Naive thymus-derived CD4-positive, alpha-beta T cell (primary cell): Measurements from ENCODE around the gene CDKAL1. TPM values are rescaled to one million over a fixed set of nuclear protein-coding genes. Genes with fewer than 3 reads are reported as not detected.

Source experiments
- ATAC-seq: fragments of 150-1000 bp; cut with Tn5 transposase; 2 replicates; pipeline ENCODE4 v1.10.0; 2021; ENCODE audit warnings: mild to moderate bottlenecking, moderate library complexity
- CTCF ChIA-PET: fragments of 350-600 bp; sonication (Branson Sonifier 250); formaldehyde crosslinking; loops from one replicate; lab custom pipeline; 2021; ENCODE audit warnings: antibody characterized with exemption; lab: Charles Lee
- POLR2A ChIA-PET: fragments of 350-600 bp; sonication (Branson Sonifier 250); formaldehyde crosslinking; loops from one replicate; lab custom pipeline; 2021; ENCODE audit warnings: antibody characterized with exemption, inconsistent platforms; lab: Charles Lee
- DNase-seq, 9 donors: peaks; one replicate each; pipeline versions ENCODE4 v3.0.0 to v3.0.0-alpha.2; 2020 to 2022; ENCODE audit warnings: mixed read lengths in 1 of 9
- H3K27ac ChIP-seq: one replicate; pipeline ENCODE4 v1.7.0; 2013; ENCODE audit warnings: mild to moderate bottlenecking, low read depth, low read length, moderate library complexity
- H3K27me3 ChIP-seq, 2 donors: one replicate each; pipeline ENCODE4 v1.7.0; 2013; ENCODE audit warnings: low read length in 2 of 2, mild to moderate bottlenecking in 2 of 2, moderate library complexity in 2 of 2; ENCODE audit not compliant: control insufficient read depth in 2 of 2, insufficient read depth in 2 of 2
- H3K36me3 ChIP-seq, 3 experiments: 1 replicate in 2 of 3; 2 replicates in 1 of 3; pipeline ENCODE4 v1.7.0; 2013; ENCODE audit warnings: low read length in 3 of 3, mild to moderate bottlenecking in 3 of 3, moderate library complexity in 1 of 3; ENCODE audit not compliant: insufficient read depth in 3 of 3, control insufficient read depth in 2 of 3
- H3K4me1 ChIP-seq, 2 donors: one replicate each; pipeline ENCODE4 v1.7.0; 2013; ENCODE audit warnings: low read length in 2 of 2, mild to moderate bottlenecking in 2 of 2, moderate library complexity in 1 of 2; ENCODE audit not compliant: control insufficient read depth in 2 of 2, insufficient read depth in 2 of 2
- H3K4me3 ChIP-seq: 2 replicates; pipeline ENCODE4 v1.7.0; 2013; ENCODE audit warnings: mild to moderate bottlenecking, low read length
- H3K9me3 ChIP-seq, 3 experiments: 1 replicate in 2 of 3; 2 replicates in 1 of 3; pipeline ENCODE4 v1.7.0; 2013; ENCODE audit warnings: low read length in 3 of 3; ENCODE audit not compliant: control insufficient read depth in 2 of 3
- H3K27ac Mint-ChIP-seq, 9 donors: one replicate each; pipeline ENCODE4 v1.8.0; 2020 to 2022; ENCODE audit warnings: mixed read lengths in 9 of 9, mild to moderate bottlenecking in 8 of 9, moderate library complexity in 5 of 9, inconsistent platforms in 2 of 9
- H3K27me3 Mint-ChIP-seq, 5 donors: one replicate each; pipeline ENCODE4 v1.8.0; 2021 to 2022; ENCODE audit warnings: mixed read lengths in 5 of 5, mild to moderate bottlenecking in 1 of 5
- H3K36me3 Mint-ChIP-seq, 5 donors: one replicate each; pipeline ENCODE4 v1.8.0; 2020 to 2022; ENCODE audit warnings: mixed read lengths in 5 of 5, mild to moderate bottlenecking in 3 of 5, inconsistent platforms in 1 of 5
- H3K4me1 Mint-ChIP-seq, 7 donors: one replicate each; pipeline ENCODE4 v1.8.0; 2020 to 2022; ENCODE audit warnings: mixed read lengths in 7 of 7, mild to moderate bottlenecking in 3 of 7, inconsistent platforms in 1 of 7
- H3K4me3 Mint-ChIP-seq, 10 donors: one replicate each; pipeline ENCODE4 v1.8.0; 2020 to 2022; ENCODE audit warnings: mild to moderate bottlenecking in 10 of 10, mixed read lengths in 10 of 10, moderate library complexity in 6 of 10, inconsistent platforms in 2 of 10
- H3K9me3 Mint-ChIP-seq, 11 donors: one replicate each; pipeline ENCODE4 v1.8.0; 2020 to 2022; ENCODE audit warnings: mixed read lengths in 11 of 11, mild to moderate bottlenecking in 4 of 11, inconsistent platforms in 1 of 11, moderate library complexity in 1 of 11
- intact Hi-C, 2 donors: fragments of 100-400 bp; cut with micrococcal nuclease; formaldehyde crosslinking; loops; one replicate each; pipeline ENCODE4 v1.15.1; 2023
- polyA plus RNA-seq, 2 donors: library from polyadenylated mRNA; unstranded; fragments of 300-500 nt; fragmentation: Illumina TruSeq; gene quantifications; one replicate each; pipeline ENCODE4 v1.2.3, GENCODE V29; 2021
- total RNA-seq, 6 experiments: library from RNA in 5 of 6; stranded (reverse) in 5 of 6; gene quantifications; 1 replicate in 5 of 6; 2 replicates in 1 of 6; pipeline ENCODE4 v1.2.3 and lab custom pipeline; 2021 to 2026

Gene CDKAL1
- total and polyA plus RNA-seq, 7 experiments from 2014 or later = 23.6 to 35.8 (median 29.8) TPM

GRCh38 chr6:20997143-20997769 is 463.0 kb downstream of the CDKAL1 start:
- ChIA-PET CTCF (no interaction called here), POLR2A (no interaction called here)
- no peak for DNase-seq
- H3K36me3 Mint-ChIP-seq = peaks cover 13 to 74% (median 55%) of the 10 kb centered on the region in 5 donors
- H3K27ac Mint-ChIP-seq = no peak overlapping the region
- ATAC-seq = no peak
- Histone ChIP-seq H3K36me3 (peaks cover 0 to 7% (median 0%) of the 10 kb centered on the region in 3 experiments), H3K4me1 (no peaks in the 10 kb centered on the region), H3K27ac (no peak overlapping the region), H3K4me3 (no peak overlapping the region), H3K9me3 (no peaks in the 10 kb centered on the region), H3K27me3 (no peaks in the 10 kb centered on the region)
- intact Hi-C loops = no loop called here
- no peaks in the 10 kb centered on the region for H3K27me3 Mint-ChIP-seq
- H3K4me1 Mint-ChIP-seq = peaks cover 0 to 4% (median 1%) of the 10 kb centered on the region in 7 donors
- peaks cover 0 to 4% (median 0%) of the 10 kb centered on the region in 11 donors for H3K9me3 Mint-ChIP-seq
- no peak overlapping the region for H3K4me3 Mint-ChIP-seq

GRCh38 chr6:20997770-20998147 is 463.5 kb downstream of the CDKAL1 start:
- no peaks in the 10 kb centered on the region for H3K9me3 ChIP-seq
- Mint-ChIP-seq H3K4me3 (no peak overlapping the region), H3K27ac (no peak overlapping the region), H3K36me3 (peaks cover 13 to 77% (median 60%) of the 10 kb centered on the region in 5 donors), H3K9me3 (peaks cover 0 to 4% (median 0%) of the 10 kb centered on the region in 11 donors), H3K4me1 (peaks cover 0 to 4% (median 1%) of the 10 kb centered on the region in 7 donors), H3K27me3 (no peaks in the 10 kb centered on the region)
- H3K27ac ChIP-seq = no peak overlapping the region
- no peaks in the 10 kb centered on the region for H3K27me3 ChIP-seq
- intact Hi-C loops = no loop called here
- no peaks in the 10 kb centered on the region for H3K4me1 ChIP-seq
- DNase-seq = no peak
- no peak overlapping the region for H3K4me3 ChIP-seq
- ATAC-seq = no peak
- CTCF ChIA-PET = no interaction called here
- H3K36me3 ChIP-seq = peaks cover 0 to 7% (median 0%) of the 10 kb centered on the region in 3 experiments
- POLR2A ChIA-PET = no interaction called here

GRCh38 chr6:20998748-20999448 is 464.6 kb downstream of the CDKAL1 start:
- no peaks in the 10 kb centered on the region for H3K27me3 ChIP-seq
- H3K4me1 ChIP-seq = no peaks in the 10 kb centered on the region
- intact Hi-C loops = no loop called here
- ATAC-seq (no peak), DNase-seq (no peak)
- Mint-ChIP-seq H3K9me3 (peaks cover 0 to 3% (median 0%) of the 10 kb centered on the region in 11 donors), H3K27ac (no peak overlapping the region), H3K4me3 (no peak overlapping the region), H3K27me3 (no peaks in the 10 kb centered on the region), H3K4me1 (peaks cover 0 to 7% (median 1%) of the 10 kb centered on the region in 7 donors), H3K36me3 (peaks cover 12 to 77% (median 65%) of the 10 kb centered on the region in 5 donors)
- ChIA-PET POLR2A (no interaction called here), CTCF (no interaction called here)
- H3K27ac ChIP-seq = no peak overlapping the region
- no peaks in the 10 kb centered on the region for H3K9me3 ChIP-seq
- peaks cover 0 to 7% (median 0%) of the 10 kb centered on the region in 3 experiments for H3K36me3 ChIP-seq
- H3K4me3 ChIP-seq = no peak overlapping the region

GRCh38 chr6:21000331-21000801 is 466.1 kb downstream of the CDKAL1 start:
- Histone ChIP-seq H3K27me3 (no peaks in the 10 kb centered on the region), H3K4me3 (no peak overlapping the region), H3K27ac (no peak overlapping the region), H3K36me3 (peaks cover 0 to 7% (median 0%) of the 10 kb centered on the region in 3 experiments), H3K4me1 (no peaks in the 10 kb centered on the region), H3K9me3 (no peaks in the 10 kb centered on the region)
- intact Hi-C loops = no loop called here
- H3K4me3 Mint-ChIP-seq = no peak overlapping the region
- POLR2A ChIA-PET = no interaction called here
- peaks cover 0 to 7% (median 1%) of the 10 kb centered on the region in 7 donors for H3K4me1 Mint-ChIP-seq
- ATAC-seq (no peak), DNase-seq (no peak)
- no peaks in the 10 kb centered on the region for H3K27me3 Mint-ChIP-seq
- no peak overlapping the region for H3K27ac Mint-ChIP-seq
- CTCF ChIA-PET = no interaction called here
- peaks cover 9 to 76% (median 68%) of the 10 kb centered on the region in 5 donors for H3K36me3 Mint-ChIP-seq
- no peaks in the 10 kb centered on the region for H3K9me3 Mint-ChIP-seq

GRCh38 chr6:21001736-21002135 is 467.5 kb downstream of the CDKAL1 start:
- POLR2A ChIA-PET = no interaction called here
- CTCF ChIA-PET = no interaction called here
- Histone ChIP-seq H3K27ac (no peak overlapping the region), H3K27me3 (no peaks in the 10 kb centered on the region), H3K4me1 (no peaks in the 10 kb centered on the region), H3K36me3 (peaks cover 0 to 7% (median 0%) of the 10 kb centered on the region in 3 experiments), H3K9me3 (no peaks in the 10 kb centered on the region), H3K4me3 (no peak overlapping the region)
- intact Hi-C loops = no loop called here
- H3K27me3 Mint-ChIP-seq = no peaks in the 10 kb centered on the region
- peaks cover 0 to 4% (median 0%) of the 10 kb centered on the region in 11 donors for H3K9me3 Mint-ChIP-seq
- peaks cover 9 to 77% (median 71%) of the 10 kb centered on the region in 5 donors for H3K36me3 Mint-ChIP-seq
- H3K27ac Mint-ChIP-seq = no peak overlapping the region
- DNase-seq = no peak
- no peak overlapping the region for H3K4me3 Mint-ChIP-seq
- H3K4me1 Mint-ChIP-seq = peaks cover 0 to 7% (median 1%) of the 10 kb centered on the region in 7 donors
- ATAC-seq = no peak

GRCh38 chr6:21003780-21004541 is 469.7 kb downstream of the CDKAL1 start:
- intact Hi-C loops = no loop called here
- no peaks in the 10 kb centered on the region for H3K4me1 ChIP-seq
- ATAC-seq (no peak), DNase-seq (no peak)
- no peaks in the 10 kb centered on the region for H3K9me3 ChIP-seq
- peaks cover 0 to 7% (median 0%) of the 10 kb centered on the region in 3 experiments for H3K36me3 ChIP-seq
- Mint-ChIP-seq H3K27me3 (no peaks in the 10 kb centered on the region), H3K36me3 (peaks cover 16 to 83% (median 73%) of the 10 kb centered on the region in 5 donors), H3K4me1 (peaks cover 0 to 7% (median 0%) of the 10 kb centered on the region in 7 donors), H3K9me3 (peaks cover 0 to 8% (median 0%) of the 10 kb centered on the region in 11 donors), H3K4me3 (no peak overlapping the region), H3K27ac (no peak overlapping the region)
- POLR2A ChIA-PET = no interaction called here
- no peak overlapping the region for H3K4me3 ChIP-seq
- CTCF ChIA-PET = no interaction called here
- no peaks in the 10 kb centered on the region for H3K27me3 ChIP-seq
- no peak overlapping the region for H3K27ac ChIP-seq
